K562 (cell line): ENCODE results near the gene EZH2. TPM values are rescaled to one million over a fixed set of nuclear protein-coding genes. Genes with fewer than 3 reads are reported as not detected.

Experiments
- ATAC-seq: fragments of 200-7000 bp; cut with Tn5 transposase; 3 replicates; pipeline ENCODE4 v1.9.1; 2020; ENCODE audit warnings: moderate library complexity
- BruUV-seq: library from RNA; stranded (reverse); fragments of 400-500 nt; replicated peaks from 2 replicates; lab custom pipeline; 2021; lab: Mats Ljungman, UMichigan
- CTCF ChIA-PET: fragments of 300-600 bp; formaldehyde crosslinking; extraction: SDS; loops from one replicate; lab custom pipeline; 2021; ENCODE audit warnings: low intra/inter-chr PET ratio; lab: Yijun Ruan, JAX
- POLR2A ChIA-PET: fragments of 300-600, 350-650 bp; sonication (Branson Sonifier 250); formaldehyde crosslinking; extraction: SDS; loops from one replicate; lab custom pipeline; 2021; ENCODE audit warnings: antibody characterized with exemption, inconsistent platforms; lab: Yijun Ruan, JAX
- DNase-seq, 4 experiments: peaks; one replicate each; pipeline versions ENCODE4 v3.0.0 to v3.0.0-alpha.2; 2011 to 2018; ENCODE audit warnings: low spot score in 3 of 4, mixed read lengths in 3 of 4; ENCODE audit errors: extremely low read depth in 1 of 4
- FAIRE-seq: peaks from 2 replicates; lab custom pipeline; 2011; peaks lifted over from hg19 to GRCh38; lab: Jason Lieb, UNC
- H2AFZ ChIP-seq: 2 replicates; pipeline ENCODE4 v1.6.0; 2011; ENCODE audit warnings: low read depth, low read length, control low read depth, inconsistent platforms
- H3K27ac ChIP-seq: fragments of 200-600 bp; 3 replicates; pipeline ENCODE4 v1.8.0; 2011; ENCODE audit warnings: low read depth, mild to moderate bottlenecking, control low read depth, inconsistent platforms, low read length, moderate library complexity, mixed read lengths; ENCODE audit errors: extremely low read depth
- H3K27me3 ChIP-seq, 2 experiments: fragments of 300-600 bp in 1 of 2; 2 replicates in 1 of 2; 3 replicates in 1 of 2; pipeline versions ENCODE4 v1.6.0 to v1.8.0; 2011; ENCODE audit warnings: inconsistent platforms in 2 of 2, low read length in 2 of 2, mild to moderate bottlenecking in 1 of 2, mixed read lengths in 1 of 2, moderate library complexity in 1 of 2; ENCODE audit not compliant: control insufficient read depth in 2 of 2, insufficient read depth in 2 of 2
- H3K36me3 ChIP-seq: fragments of 300-600 bp; 3 replicates; pipeline ENCODE4 v1.8.0; 2011; ENCODE audit warnings: mild to moderate bottlenecking, low read length, inconsistent platforms; ENCODE audit not compliant: control insufficient read depth, insufficient read depth
- H3K4me1 ChIP-seq, 2 experiments: fragments of 200-600 bp in 1 of 2; replicated peaks in 1 of 2; 2 replicates in 1 of 2; 3 replicates in 1 of 2; pipeline versions ENCODE4 v1.5.1 to v1.8.0; 2011; ENCODE audit warnings: inconsistent platforms in 2 of 2, low read length in 2 of 2, mild to moderate bottlenecking in 1 of 2, mixed read lengths in 1 of 2, moderate library complexity in 1 of 2; ENCODE audit not compliant: control insufficient read depth in 2 of 2, insufficient read depth in 2 of 2
- H3K4me2 ChIP-seq: 2 replicates; pipeline ENCODE4 v1.6.1; 2011; ENCODE audit warnings: low read length, control low read depth, inconsistent platforms, mixed read lengths; ENCODE audit not compliant: insufficient read depth
- H3K4me3 ChIP-seq: fragments of 200-600 bp; sonication (generic), shearing (Covaris generic); 2 replicates; pipeline ENCODE4 v1.5.1; 2016; ENCODE audit warnings: control low read depth, inconsistent platforms
- H3K79me2 ChIP-seq: fragments of 200-600 bp; 3 replicates; pipeline ENCODE4 v1.8.0; 2011; ENCODE audit warnings: low read length, inconsistent platforms; ENCODE audit not compliant: control insufficient read depth, insufficient read depth
- H3K9ac ChIP-seq, 2 experiments: 2 replicates each; pipeline versions ENCODE4 v1.6.0 to v1.6.1; 2011; ENCODE audit warnings: low read depth in 2 of 2, low read length in 2 of 2, control low read depth in 1 of 2, inconsistent platforms in 1 of 2, mild to moderate bottlenecking in 1 of 2, mixed read lengths in 1 of 2; ENCODE audit not compliant: insufficient read depth in 1 of 2
- H3K9me1 ChIP-seq: one replicate; pipeline ENCODE4 v1.6.0; 2011; ENCODE audit warnings: inconsistent platforms, mild to moderate bottlenecking, low read length, moderate library complexity; ENCODE audit not compliant: control insufficient read depth, insufficient read depth
- H3K9me3 ChIP-seq: replicated peaks from 2 replicates; pipeline ENCODE4 v1.5.1; 2011; ENCODE audit warnings: low read depth, low read length, inconsistent platforms; ENCODE audit not compliant: control insufficient read depth, insufficient read depth
- H4K20me1 ChIP-seq: replicated peaks from 2 replicates; pipeline ENCODE4 v1.6.1; 2011; ENCODE audit warnings: low read length, inconsistent platforms, mixed read lengths; ENCODE audit not compliant: control insufficient read depth, insufficient read depth
- ARHGAP35 ChIP-seq: fragments of 450-650 bp; IDR thresholded peaks from 2 replicates; pipeline ENCODE4 v1.6.1; 2018; ENCODE audit not compliant: partially characterized antibody
- JUN ChIP-seq, 2 experiments: sonication (generic) in 1 of 2; formaldehyde crosslinking in 1 of 2; IDR thresholded peaks; 2 replicates each; pipeline versions ENCODE4 v1.6.1 to v1.8.0; 2012 to 2022; ENCODE audit warnings: borderline replicate concordance in 2 of 2, mild to moderate bottlenecking in 2 of 2, improper control_type of control experiment in 1 of 2, low read depth in 1 of 2, low read length in 1 of 2, missing genetic modification reagents in 1 of 2
- KDM1A ChIP-seq, 2 experiments: fragments of 450-650 bp; IDR thresholded peaks; 2 replicates each; pipeline ENCODE4 v1.6.1; 2016; ENCODE audit warnings: mild to moderate bottlenecking in 2 of 2
- NFRKB ChIP-seq: fragments of 450-650 bp; IDR thresholded peaks from 2 replicates; pipeline ENCODE4 v1.6.1; 2016; ENCODE audit warnings: low read depth
- PHTF2 ChIP-seq: fragments of 250-450 bp; sonication (Bioruptor Pico); IDR thresholded peaks from 2 replicates; pipeline ENCODE4 v1.5.0; 2021; ENCODE audit warnings: mild to moderate bottlenecking
- RHOXF2B ChIP-seq: fragments of 250-450 bp; sonication (Bioruptor Pico); conservative IDR thresholded peaks from 2 replicates; pipeline ENCODE4 v1.5.1; 2021
- SMARCA4 ChIP-seq: fragments of 450-650 bp; IDR thresholded peaks from 2 replicates; pipeline ENCODE4 v1.6.1; 2016
- WGBS: fragments of 100-300 bp; shearing (Covaris generic); methylation state at CpG from one replicate; pipeline ENCODE4 v1.1.6; 2016; ENCODE audit warnings: low coverage, mixed read lengths; ENCODE audit not compliant: insufficient coverage; ENCODE audit errors: missing lambda C conversion rate; 5-methylcytosine and 5-hydroxymethylcytosine counted together
- in situ Hi-C: fragments of 300-500 bp; cut with MboI; formaldehyde crosslinking; loops from 4 replicates; pipeline ENCODE4 v1.15.0; 2018; ENCODE audit warnings: inconsistent platforms, mixed read lengths
- intact Hi-C: fragments of 100-400 bp; cut with micrococcal nuclease; formaldehyde crosslinking; loops from 2 replicates; pipeline ENCODE4 v1.14.2; 2022
- polyA plus RNA-seq, 8 experiments: library from polyadenylated mRNA; depleted of rRNA in 4 of 8; stranded (reverse) in 5 of 8; unstranded in 3 of 8; fragments of >200 nt; fragmentation: Nextera tagmentation in 2 of 8; fragmentation: Illumina TruSeq in 1 of 8; extraction: Ambion mirVana in 2 of 8; extraction: Trizol in 1 of 8; gene quantifications; 2 replicates each; pipeline versions ENCODE4 v1.2.1 to v1.2.3, GENCODE V29; 2011 to 2014; ENCODE audit warnings: inconsistent platforms in 1 of 8, missing spikeins in 1 of 8
- total RNA-seq, 7 experiments: library from RNA; depleted of rRNA in 6 of 7; stranded (reverse); fragments of >200 nt in 6 of 7; fragmentation: Illumina TruSeq in 2 of 7; extraction: Trizol in 2 of 7; gene quantifications; 2 replicates each; pipeline versions ENCODE4 v1.2.1 to v1.2.3, GENCODE V29; 2011 to 2021; ENCODE audit warnings: low replicate concordance in 1 of 7

Gene EZH2
- total and polyA plus RNA-seq, 9 of the 15 experiments (the other 6 are each of a cell fraction or from before 2014, with no cell fraction given), result 48.7 to 175 (median 98.6) TPM

DNA sequence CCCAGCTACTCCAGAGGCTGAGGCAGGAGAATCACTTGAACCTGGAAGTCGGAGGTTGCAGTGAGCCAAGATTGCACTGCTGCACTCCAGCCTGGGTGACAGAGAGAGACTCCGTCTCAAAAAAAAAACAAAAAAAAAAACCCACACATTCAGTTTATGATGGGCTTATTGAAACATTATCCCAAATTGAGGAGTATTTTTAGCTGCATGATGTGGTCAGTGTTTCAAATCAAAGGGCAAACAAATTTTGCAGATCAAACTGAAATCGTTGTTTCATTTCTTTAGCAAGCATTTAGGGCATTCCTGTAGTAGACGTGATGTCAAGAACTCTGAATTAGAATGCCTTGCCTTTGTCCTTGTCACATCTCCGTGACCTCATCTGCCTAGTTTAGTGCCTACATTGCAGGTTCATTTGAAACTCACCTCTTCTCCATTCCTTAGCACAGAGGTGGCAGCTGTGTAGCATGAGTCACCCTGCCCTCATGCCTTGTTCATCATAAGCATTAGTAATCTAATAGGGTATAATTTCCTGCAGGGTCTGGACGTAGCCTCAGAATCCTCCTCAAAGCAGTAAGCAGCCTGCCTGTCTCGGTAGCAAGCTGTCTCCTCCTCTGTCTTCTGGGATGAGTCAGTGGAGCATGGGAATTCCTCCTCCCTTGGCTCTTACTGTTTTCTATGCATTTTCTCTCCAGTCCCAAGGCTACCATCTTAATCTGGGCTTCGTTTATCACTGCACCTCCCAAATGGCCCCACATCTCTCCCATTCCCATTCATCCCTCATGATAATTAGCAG is 111.6 kb downstream of the EZH2 start:
- ATAC-seq, result no peak
- intact Hi-C loops (no loop called here), in situ Hi-C loops (no loop called here)
- Histone ChIP-seq H4K20me1 (no peaks in the 10 kb centered on the region), H3K4me2 (no peak overlapping the region), H3K4me3 (no peak overlapping the region), H3K9me1 (no peaks in the 10 kb centered on the region), H3K9ac (no peak overlapping the region), H3K79me2 (no peaks in the 10 kb centered on the region), H3K36me3 (peaks cover 87% of the 10 kb centered on the region), H2AFZ (no peak overlapping the region), H3K27me3 (no peaks in the 10 kb centered on the region), H3K4me1 (no peaks in the 10 kb centered on the region), H3K9me3 (no peaks in the 10 kb centered on the region), H3K27ac (no peak overlapping the region)
- ChIA-PET CTCF (no interaction called here), POLR2A (interaction anchor here (0.6 to 2.5 kb wide), 3 partner anchors 8 to 187 kb away, joined by 3 to 13 read pairs (median 3); no protein-coding TSS in a partner anchor)
- no peak for TF ChIP-seq SMARCA4
- no peak for TF ChIP-seq KDM1A (IDR thresholded peaks at IDR 0.05)
- TF ChIP-seq ARHGAP35, result no peak
- no peak for TF ChIP-seq NFRKB
- TF ChIP-seq PHTF2, result no peak
- no peak for TF ChIP-seq JUN (IDR thresholded peaks at IDR 0.05; ENCODE audit: borderline replicate concordance, low read depth, low read length)
- TF ChIP-seq JUN (CRISPR knock-in tag; IDR thresholded peaks at IDR 0.05; ENCODE audit: borderline replicate concordance), result 0 out of 2 replicates have a peak, but pooled peaks have one; percentile 54
- no peak for TF ChIP-seq RHOXF2B (CRISPR knock-in tag)
- 92% methylated on average over 8 of the region's 8 CpGs for WGBS
- BruUV-seq, result no TSS peak
- DNase-seq, result no peak
- no peak for FAIRE-seq
